Lower leg skin (tissue), 4 donors: ENCODE measurements around the gene CAMK2G. TPM values are rescaled to one million over a fixed set of nuclear protein-coding genes. Genes with fewer than 3 reads are reported as not detected.

ENCODE experiments used
- DNase-seq, 2 donors: peaks; one replicate each; pipeline ENCODE4 v3.0.0-alpha.2; 2019; ENCODE audit warnings: low spot score in 2 of 2
- H3K4me3 ChIP-seq: fragments of 200-600 bp; sonication (generic); 2 replicates; pipeline ENCODE4 v1.5.1; 2017; ENCODE audit warnings: mild to moderate bottlenecking, low read depth; ENCODE audit not compliant: poor library complexity, severe bottlenecking
- POLR2A ChIP-seq, 2 donors: fragments of 450-650 bp; IDR thresholded peaks; one replicate each; pipeline ENCODE4 v1.6.1; 2016 to 2017; ENCODE audit warnings: antibody characterized with exemption in 2 of 2, mild to moderate bottlenecking in 1 of 2, moderate library complexity in 1 of 2
- WGBS, 2 donors: methylation state at CpG; one replicate each; pipeline ENCODE4 v1.1.5; 2018; 5-methylcytosine and 5-hydroxymethylcytosine counted together
- intact Hi-C: fragments of 100-400 bp; cut with DNase I; formaldehyde crosslinking; loops from one replicate; pipeline ENCODE4 v1.15.0; 2023; ENCODE audit warnings: low total_unique reads
- total RNA-seq, 4 donors: library from RNA; depleted of rRNA; stranded (reverse); fragments of >200 nt; gene quantifications; one replicate each; pipeline ENCODE4 v1.1.0, GENCODE V29; 2016
- TF ChIP-seq, protein P1 (sequence below), 3 donors: fragments of 450-650 bp; IDR thresholded peaks; one replicate each; pipeline ENCODE4 v1.5.1; 2016; ENCODE audit warnings: antibody characterized with exemption in 3 of 3, mild to moderate bottlenecking in 3 of 3, moderate library complexity in 2 of 3

Gene CAMK2G
- total RNA-seq, 4 donors from 2014 or later, result 20.0 to 27.9 (median 24.2) TPM

DNA sequence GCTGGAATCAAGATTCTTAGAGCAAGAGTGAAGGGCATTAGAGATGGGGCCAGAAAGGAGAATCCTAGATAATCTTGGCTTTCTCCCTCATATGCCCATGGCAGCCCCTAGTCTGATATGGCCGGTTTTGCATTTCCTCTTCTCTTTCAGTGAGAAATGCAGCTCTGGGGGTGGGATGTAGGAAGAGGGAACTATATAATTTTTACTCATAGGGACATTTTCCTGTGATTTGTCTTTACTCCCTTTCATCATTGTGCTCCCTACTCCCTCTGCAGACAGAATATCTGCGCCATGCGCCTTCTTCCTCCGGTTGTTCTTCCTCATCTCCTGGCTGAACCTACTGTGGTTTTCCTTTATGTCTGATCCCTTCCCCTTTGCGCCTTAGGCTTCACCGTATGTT, 109.3 kb downstream of the CAMK2G start:
- H3K4me3 ChIP-seq, result no peak overlapping the region
- TF ChIP-seq, protein P1, sequence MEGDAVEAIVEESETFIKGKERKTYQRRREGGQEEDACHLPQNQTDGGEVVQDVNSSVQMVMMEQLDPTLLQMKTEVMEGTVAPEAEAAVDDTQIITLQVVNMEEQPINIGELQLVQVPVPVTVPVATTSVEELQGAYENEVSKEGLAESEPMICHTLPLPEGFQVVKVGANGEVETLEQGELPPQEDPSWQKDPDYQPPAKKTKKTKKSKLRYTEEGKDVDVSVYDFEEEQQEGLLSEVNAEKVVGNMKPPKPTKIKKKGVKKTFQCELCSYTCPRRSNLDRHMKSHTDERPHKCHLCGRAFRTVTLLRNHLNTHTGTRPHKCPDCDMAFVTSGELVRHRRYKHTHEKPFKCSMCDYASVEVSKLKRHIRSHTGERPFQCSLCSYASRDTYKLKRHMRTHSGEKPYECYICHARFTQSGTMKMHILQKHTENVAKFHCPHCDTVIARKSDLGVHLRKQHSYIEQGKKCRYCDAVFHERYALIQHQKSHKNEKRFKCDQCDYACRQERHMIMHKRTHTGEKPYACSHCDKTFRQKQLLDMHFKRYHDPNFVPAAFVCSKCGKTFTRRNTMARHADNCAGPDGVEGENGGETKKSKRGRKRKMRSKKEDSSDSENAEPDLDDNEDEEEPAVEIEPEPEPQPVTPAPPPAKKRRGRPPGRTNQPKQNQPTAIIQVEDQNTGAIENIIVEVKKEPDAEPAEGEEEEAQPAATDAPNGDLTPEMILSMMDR (IDR thresholded peaks at IDR 0.05), result no peak
- TF ChIP-seq POLR2A (IDR thresholded peaks at IDR 0.05), result no peak
- intact Hi-C loops, result no loop called here
- DNase-seq, result no peak
- 89 to 90% methylated on average over 6 of the region's 6 CpGs for WGBS, 2 donors

DNA sequence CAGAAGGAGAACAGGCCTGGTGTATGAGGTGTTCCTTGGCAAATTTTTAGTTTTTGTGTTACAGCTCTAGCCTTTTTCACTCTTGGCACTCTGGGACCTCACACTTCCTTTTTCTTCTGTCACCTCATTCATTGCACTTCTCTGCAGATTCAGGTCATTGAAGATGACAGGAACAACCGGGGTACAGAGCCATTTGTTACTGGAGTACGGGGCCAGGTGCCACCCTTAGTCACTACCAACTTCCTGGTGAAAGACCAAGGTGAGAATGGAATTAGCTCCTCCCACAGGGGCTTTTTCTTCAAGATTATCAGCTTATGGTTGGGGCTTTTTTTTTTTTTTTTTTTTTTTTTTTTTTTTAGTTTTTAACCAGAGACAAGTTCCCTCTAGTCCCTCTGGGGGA, 111.0 kb downstream of the CAMK2G start:
- intact Hi-C loops, result no loop called here
- no peak for DNase-seq
- WGBS, 2 donors, result 90 to 96% methylated on average over 2 of the region's 2 CpGs
- H3K4me3 ChIP-seq, result no peak overlapping the region
- no peak for TF ChIP-seq POLR2A (IDR thresholded peaks at IDR 0.05)
- TF ChIP-seq, protein P1 (IDR thresholded peaks at IDR 0.05), result no peak

DNA sequence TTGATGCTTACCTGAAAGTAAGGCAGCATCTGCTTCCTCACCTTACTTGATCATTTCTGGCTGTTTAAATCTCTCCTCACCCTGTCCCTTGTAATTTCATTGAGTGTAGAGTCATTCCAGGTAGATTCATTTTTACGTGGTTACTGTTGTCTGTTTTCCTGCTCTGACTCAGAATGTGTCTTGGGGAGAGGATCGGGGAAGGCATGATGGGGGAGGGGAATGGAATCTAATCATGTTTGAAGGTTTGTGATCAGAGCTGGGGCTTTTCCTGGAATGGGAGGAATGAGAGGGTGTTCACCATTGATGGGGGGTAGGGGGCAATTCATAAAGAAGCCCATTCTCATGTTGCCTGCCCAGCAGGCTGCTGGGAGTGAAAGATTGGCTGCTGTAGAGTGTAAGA, 111.4 kb downstream of the CAMK2G start:
- WGBS, 2 donors, result 64 to 76% methylated on average over 2 of the region's 2 CpGs
- DNase-seq, result no peak
- no peak for TF ChIP-seq POLR2A (IDR thresholded peaks at IDR 0.05)
- TF ChIP-seq, protein P1 (IDR thresholded peaks at IDR 0.05), result no peak
- H3K4me3 ChIP-seq, result no peak overlapping the region
- intact Hi-C loops, result no loop called here

Other genes starting within 250 kb of the CAMK2G start
- 1 to 10 TPM in 1 of 4 donors, under 1 TPM in 2, not detected in 1; 0.27 to 1.4 (median 0.78) TPM for gene MYOZ1, start 233.1 kb downstream of the CAMK2G start, total RNA-seq
- gene SYNPO2L, start 218.5 kb downstream of the CAMK2G start, total RNA-seq, result not detected
- 10 to 100 TPM in 1 of 4 donors, 1 to 10 TPM in 3; 3.0 to 11.2 (median 5.2) TPM for gene AGAP5, start 176.4 kb downstream of the CAMK2G start, total RNA-seq
- gene SEC24C, start 130.2 kb downstream of the CAMK2G start, total RNA-seq, result 10 to 100 TPM; 45.5 to 60.3 (median 58.1) TPM
- gene CHCHD1, start 92.5 kb downstream of the CAMK2G start, total RNA-seq, result 10 to 100 TPM; 27.6 to 36.5 (median 34.2) TPM
- 100 to 1,000 TPM in 3 of 4 donors, 10 to 100 TPM in 1; 99.0 to 262 (median 108) TPM for gene ZSWIM8, start 88.9 kb downstream of the CAMK2G start, total RNA-seq
- 10 to 100 TPM; 16.7 to 41.5 (median 37.4) TPM for gene NDST2, start 63.0 kb downstream of the CAMK2G start, total RNA-seq
- gene PLAU, start 36.6 kb upstream of the CAMK2G start, total RNA-seq, result 10 to 100 TPM; 12.7 to 28.5 (median 14.7) TPM
- 10 to 100 TPM; 53.3 to 90.4 (median 63.1) TPM for gene VCL, start 123.6 kb upstream of the CAMK2G start, total RNA-seq